ENCODE measurements around the gene LRRC4C.

LRRC4C gene

DNA sequence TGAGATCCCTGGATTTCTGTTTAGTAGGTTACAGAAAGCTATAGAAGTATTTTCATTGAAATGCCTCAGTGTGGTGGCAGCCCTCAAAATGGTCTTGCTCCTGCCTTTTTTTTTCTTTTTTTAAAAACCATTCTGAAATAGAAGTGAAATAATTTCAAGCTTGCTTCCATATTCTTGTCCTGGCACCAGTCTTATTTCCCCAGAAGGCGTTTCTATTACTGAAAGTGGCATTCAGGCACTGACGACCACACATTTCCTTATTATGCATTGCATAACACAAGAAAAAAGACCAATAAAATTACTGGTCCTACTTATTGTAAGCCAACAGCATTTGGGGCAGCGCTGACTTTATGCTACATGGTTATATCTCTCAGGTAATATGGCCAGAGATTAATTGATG is 24.5 kb upstream of the LRRC4C start:
- H3K27ac ChIP-seq = no peak overlapping the region
- TF ChIP-seq, protein P1, sequence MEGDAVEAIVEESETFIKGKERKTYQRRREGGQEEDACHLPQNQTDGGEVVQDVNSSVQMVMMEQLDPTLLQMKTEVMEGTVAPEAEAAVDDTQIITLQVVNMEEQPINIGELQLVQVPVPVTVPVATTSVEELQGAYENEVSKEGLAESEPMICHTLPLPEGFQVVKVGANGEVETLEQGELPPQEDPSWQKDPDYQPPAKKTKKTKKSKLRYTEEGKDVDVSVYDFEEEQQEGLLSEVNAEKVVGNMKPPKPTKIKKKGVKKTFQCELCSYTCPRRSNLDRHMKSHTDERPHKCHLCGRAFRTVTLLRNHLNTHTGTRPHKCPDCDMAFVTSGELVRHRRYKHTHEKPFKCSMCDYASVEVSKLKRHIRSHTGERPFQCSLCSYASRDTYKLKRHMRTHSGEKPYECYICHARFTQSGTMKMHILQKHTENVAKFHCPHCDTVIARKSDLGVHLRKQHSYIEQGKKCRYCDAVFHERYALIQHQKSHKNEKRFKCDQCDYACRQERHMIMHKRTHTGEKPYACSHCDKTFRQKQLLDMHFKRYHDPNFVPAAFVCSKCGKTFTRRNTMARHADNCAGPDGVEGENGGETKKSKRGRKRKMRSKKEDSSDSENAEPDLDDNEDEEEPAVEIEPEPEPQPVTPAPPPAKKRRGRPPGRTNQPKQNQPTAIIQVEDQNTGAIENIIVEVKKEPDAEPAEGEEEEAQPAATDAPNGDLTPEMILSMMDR (IDR thresholded peaks at IDR 0.05) = no peak
- TF ChIP-seq ZFX (IDR thresholded peaks at IDR 0.05; ENCODE audit: borderline replicate concordance) = no peak

DNA sequence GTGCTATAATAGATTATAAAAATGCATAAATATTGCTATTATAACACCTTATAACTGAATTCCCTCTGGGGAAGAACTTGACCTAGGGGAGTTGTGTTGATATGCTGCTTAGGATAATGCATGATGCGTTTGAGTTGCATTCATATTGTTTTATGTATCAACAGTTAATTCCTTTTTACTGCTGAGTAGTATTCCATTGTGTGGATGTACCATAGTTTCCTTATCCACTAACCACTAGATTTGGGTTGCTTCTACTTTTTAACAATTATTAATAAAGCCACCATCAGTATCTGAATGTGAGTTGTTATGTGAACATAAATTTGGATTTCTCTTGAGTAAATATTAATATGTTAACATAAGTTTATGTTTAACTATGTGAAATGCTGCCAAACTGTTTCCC is 19.7 kb upstream of the LRRC4C start:
- TF ChIP-seq, protein P1 (IDR thresholded peaks at IDR 0.05) = no peak
- TF ChIP-seq ZFX (IDR thresholded peaks at IDR 0.05; ENCODE audit: borderline replicate concordance) = no peak
- H3K27ac ChIP-seq = no peak overlapping the region

DNA sequence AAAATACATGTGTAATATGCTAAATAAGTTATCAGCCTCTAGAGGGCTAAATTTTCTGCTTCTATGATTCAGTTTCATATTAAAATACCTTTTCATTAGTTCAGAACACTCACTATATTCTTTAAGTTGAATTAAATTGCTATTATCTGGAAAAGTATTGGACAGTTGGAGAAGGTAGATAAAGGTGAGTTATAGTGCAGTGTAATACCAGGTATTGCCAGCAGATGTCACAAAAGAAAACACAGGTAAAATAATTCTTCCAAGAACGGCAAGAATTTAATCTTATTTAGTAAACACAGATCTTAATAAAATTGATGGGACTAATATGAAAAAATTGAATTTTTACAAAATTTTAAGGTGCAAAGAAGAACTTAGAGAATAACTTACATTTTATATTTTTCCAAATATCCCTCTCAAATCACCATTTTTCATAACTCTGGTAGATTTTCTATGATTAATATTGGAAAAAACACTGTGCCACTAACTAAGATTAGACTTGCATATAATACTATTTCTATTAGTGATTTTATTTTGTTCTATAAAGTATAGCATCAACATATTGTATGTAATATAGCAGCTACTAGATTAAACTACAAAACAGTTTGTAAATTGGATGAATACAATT is 1.7 kb upstream of the LRRC4C start:
- TF ChIP-seq, protein P1 (IDR thresholded peaks at IDR 0.05) = peak; percentile 77
- no peak for TF ChIP-seq ZFX (IDR thresholded peaks at IDR 0.05; ENCODE audit: borderline replicate concordance)
- no peak overlapping the region for H3K27ac ChIP-seq

DNA sequence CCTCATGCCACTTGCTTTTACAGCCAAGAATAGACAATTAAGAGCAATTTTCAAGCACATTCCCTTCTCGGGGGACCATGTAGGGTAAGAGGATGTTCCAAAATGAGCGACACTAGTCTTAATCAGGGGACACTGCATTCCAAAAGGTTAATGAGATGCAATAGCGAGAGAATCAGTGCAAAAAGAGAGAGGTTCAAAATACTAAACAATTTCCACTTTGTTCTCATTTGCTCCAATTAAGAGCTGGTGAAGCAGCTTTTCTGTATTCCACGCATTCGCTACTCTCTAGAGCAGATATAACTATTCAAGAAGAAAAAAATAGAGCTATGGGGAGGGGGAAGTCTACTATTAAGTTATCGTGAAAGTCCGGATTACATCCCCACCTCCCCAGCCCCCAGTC is 811 bp downstream of the LRRC4C start:
- no peak for TF ChIP-seq ZFX (IDR thresholded peaks at IDR 0.05; ENCODE audit: borderline replicate concordance)
- TF ChIP-seq, protein P1 (IDR thresholded peaks at IDR 0.05) = no peak
- no peak overlapping the region for H3K27ac ChIP-seq

DNA sequence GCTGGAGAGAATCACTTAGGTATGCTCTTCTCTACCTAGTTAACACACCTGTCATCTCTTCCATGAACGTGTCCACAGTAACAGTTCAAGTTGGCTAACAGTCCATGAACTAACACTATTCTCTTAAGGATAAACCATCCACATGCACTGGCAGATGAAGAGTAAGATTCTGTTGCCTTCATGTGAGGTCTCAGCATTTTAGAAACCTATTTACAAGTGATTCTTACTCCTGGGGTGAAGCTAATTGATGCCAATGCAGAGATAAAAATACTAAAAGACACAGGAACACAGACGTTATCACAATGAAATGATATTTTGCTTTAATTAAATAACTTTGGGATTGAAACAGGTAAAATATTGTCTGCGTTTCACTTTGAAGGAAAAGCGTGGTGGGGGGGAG is 1.3 kb downstream of the LRRC4C start:
- TF ChIP-seq, protein P1 (IDR thresholded peaks at IDR 0.05) = no peak
- TF ChIP-seq ZFX (IDR thresholded peaks at IDR 0.05; ENCODE audit: borderline replicate concordance) = no peak
- no peak overlapping the region for H3K27ac ChIP-seq

DNA sequence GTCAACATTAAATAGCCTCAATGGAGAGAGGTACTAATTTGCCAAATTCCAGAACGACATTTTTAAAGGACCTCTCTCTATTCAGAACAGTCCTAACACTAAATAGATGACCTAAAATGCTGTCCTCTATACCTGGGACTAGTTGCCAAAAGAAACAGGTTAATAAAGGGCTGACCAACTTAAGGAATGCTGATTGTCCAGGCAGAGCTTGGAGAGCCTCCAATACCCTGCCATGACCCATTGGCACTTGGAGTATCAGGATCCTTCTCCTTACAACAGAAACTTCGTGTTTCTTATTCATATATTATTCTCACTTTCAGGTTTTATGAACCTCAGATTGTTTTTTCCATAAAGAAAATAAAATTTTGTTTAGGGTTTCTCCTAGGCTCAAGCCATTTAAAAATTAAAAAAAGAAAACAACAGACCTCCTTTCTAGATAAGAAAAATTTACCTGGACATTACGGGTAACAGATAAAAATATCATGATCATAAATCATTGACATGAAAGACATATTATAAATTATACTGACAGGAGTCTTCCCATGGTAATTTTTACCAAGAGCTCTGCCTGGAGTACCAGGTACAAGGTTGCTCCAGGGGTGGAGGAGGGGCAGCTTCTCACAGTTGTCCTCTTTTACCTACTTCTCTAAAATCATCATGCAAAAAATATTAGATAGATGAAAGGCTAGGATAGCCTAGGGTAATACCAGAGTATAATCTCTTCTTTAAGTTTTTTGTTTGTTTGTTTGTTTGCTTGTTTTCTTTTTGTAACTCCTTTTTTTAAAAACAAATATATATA is 2.0 kb downstream of the LRRC4C start:
- no peak overlapping the region for H3K27ac ChIP-seq
- no peak for TF ChIP-seq ZFX (IDR thresholded peaks at IDR 0.05; ENCODE audit: borderline replicate concordance)
- TF ChIP-seq, protein P1 (IDR thresholded peaks at IDR 0.05) = no peak

DNA sequence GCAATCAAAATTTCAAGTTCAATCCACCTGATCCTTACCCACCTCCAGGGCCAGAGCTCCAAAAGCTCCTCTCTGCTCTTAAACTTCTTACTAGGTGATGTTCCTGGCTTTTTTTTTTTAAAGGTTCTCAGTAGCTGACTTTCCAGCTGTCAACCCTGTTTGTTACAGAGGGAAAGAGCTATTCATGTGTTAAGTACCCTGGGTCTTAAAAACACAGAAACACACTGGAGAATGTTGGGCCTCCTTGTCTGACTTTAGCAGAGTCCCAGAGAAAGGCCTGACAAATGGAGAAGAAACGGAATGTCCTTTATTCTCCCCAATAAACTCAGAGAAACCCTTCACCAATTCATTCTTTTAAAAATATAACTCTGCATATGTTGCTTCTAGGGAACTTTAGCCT is 3.2 kb downstream of the LRRC4C start:
- no peak overlapping the region for H3K27ac ChIP-seq
- TF ChIP-seq ZFX (IDR thresholded peaks at IDR 0.05; ENCODE audit: borderline replicate concordance) = no peak
- TF ChIP-seq, protein P1 (IDR thresholded peaks at IDR 0.05) = no peak

Data from 22Rv1 (cell line).